ENCODE measurements around the gene RSAD2. TPM values are rescaled to one million over a fixed set of nuclear protein-coding genes. Genes with fewer than 3 reads are reported as not detected.

The RSAD2 gene
- total and polyA plus RNA-seq, 9 of the 15 experiments (the other 6 are each of a cell fraction or from before 2014, with no cell fraction given): 0.15 to 1.4 (median 0.28) TPM

DNA sequence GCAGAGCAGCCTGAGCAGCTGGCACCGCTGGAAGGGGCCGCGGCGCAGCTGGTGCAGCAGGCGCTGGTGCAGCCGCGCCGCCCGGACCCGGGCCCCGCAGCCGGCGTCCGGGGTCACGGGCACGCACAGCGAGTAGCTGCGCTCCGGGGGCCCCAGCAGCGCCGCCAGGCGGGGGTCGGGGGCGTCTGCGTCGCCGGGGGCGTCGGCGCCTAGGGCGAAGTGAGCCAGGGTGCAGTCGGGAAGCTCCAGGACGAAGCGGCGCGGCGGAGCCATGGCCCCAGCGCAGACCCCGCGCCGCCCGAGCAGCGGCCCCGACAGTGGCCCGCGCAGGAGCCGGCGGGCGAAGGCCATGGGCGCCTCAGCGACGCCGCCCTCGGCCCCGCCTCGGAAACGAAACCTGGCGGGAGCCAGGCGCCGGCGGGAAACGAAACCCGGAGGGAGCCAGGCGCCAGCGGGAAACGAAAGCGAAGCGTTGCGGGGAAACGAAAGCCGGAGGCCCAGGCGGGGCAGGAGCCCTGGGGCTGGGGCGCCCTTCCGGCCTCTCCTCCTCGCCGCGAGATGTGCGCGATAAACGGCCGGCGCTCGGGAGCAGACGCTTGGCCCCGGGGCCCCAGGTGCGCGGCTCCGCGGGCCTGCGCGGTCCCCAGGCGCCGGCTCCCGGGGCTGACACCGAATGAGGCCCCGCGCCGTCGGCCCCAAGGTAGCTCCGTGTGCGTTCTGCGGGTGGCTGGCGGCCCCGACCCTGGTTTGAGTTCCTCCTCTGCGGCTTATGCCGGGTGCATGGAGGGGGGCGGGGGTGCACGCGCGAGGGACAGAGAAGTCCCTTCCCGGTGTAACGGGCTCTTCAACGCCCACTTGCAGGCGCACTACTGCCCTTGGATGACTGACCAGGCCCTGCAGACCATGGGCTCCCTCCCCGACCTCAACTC lies 12.0 kb upstream of the RSAD2 start, which contains the start of gene CMPK2 (continued):
- TF ChIP-seq PHB (CRISPR knock-in tag; IDR thresholded peaks at IDR 0.05) (no peak), SREBF2 (CRISPR knock-in tag; IDR thresholded peaks at IDR 0.05) (no peak), NELFE (IDR thresholded peaks at IDR 0.05; ENCODE audit: insufficient read depth, insufficient read length) (no peak), ZNF699 (CRISPR knock-in tag; IDR thresholded peaks at IDR 0.05; ENCODE audit: insufficient replicate concordance) (no peak), NCOR1 (IDR thresholded peaks at IDR 0.05) (no peak), C11orf30 (IDR thresholded peaks at IDR 0.05; ENCODE audit: low read depth) (no peak), ZNF121 (CRISPR knock-in tag; conservative IDR thresholded peaks at IDR 0.05) (no peak), ZSCAN32 (CRISPR knock-in tag; IDR thresholded peaks at IDR 0.05) (no peak), LARP7 (IDR thresholded peaks at IDR 0.05) (no peak), HNRNPH1 (optimal IDR thresholded peaks at IDR 0.05; ENCODE audit: low read depth, low read length) (no peak), ZFP30 (CRISPR knock-in tag; IDR thresholded peaks at IDR 0.05; ENCODE audit: borderline replicate concordance) (no peak), TEAD1 (CRISPR knock-in tag; IDR thresholded peaks at IDR 0.05) (peak in 1 of 2 experiments; percentile 78; a peak in 2 of 4 replicates), MECOM (CRISPR knock-in tag; IDR thresholded peaks at IDR 0.05) (no peak), ZNF143 (CRISPR knock-in tag; IDR thresholded peaks at IDR 0.05) (no peak), POLR2AphosphoS5 (IDR thresholded peaks at IDR 0.05; ENCODE audit: control insufficient read depth, insufficient read depth, low read depth, low read length) (peak; percentile 32; the same call in 1 of the 2 replicates), NFE2L1 (tag; IDR thresholded peaks at IDR 0.05; ENCODE audit: borderline replicate concordance, low read depth) (no peak), NFXL1 (CRISPR knock-in tag; IDR thresholded peaks at IDR 0.05) (no peak), TAF15 (IDR thresholded peaks at IDR 0.05; ENCODE audit: low read depth, low read length) (no peak), ZNF76 (CRISPR knock-in tag; IDR thresholded peaks at IDR 0.05; ENCODE audit: borderline replicate concordance) (peak; percentile 57; the same call in 1 of the 2 replicates), LCOR (CRISPR knock-in tag; IDR thresholded peaks at IDR 0.05) (no peak), FOXK2 (conservative IDR thresholded peaks at IDR 0.05 in 1 of 2, IDR thresholded peaks at IDR 0.05 in 1 of 2; ENCODE audit: low read depth in 2 of 2) (no peak), SIN3A (IDR thresholded peaks at IDR 0.05; ENCODE audit: borderline replicate concordance in 2 of 2, control insufficient read depth in 1 of 2, low read depth in 2 of 2, low read length in 2 of 2) (peak in 1 of 2 experiments; percentile 10; a peak in 1 of 4 replicates)
- TF ChIP-seq, protein P1, sequence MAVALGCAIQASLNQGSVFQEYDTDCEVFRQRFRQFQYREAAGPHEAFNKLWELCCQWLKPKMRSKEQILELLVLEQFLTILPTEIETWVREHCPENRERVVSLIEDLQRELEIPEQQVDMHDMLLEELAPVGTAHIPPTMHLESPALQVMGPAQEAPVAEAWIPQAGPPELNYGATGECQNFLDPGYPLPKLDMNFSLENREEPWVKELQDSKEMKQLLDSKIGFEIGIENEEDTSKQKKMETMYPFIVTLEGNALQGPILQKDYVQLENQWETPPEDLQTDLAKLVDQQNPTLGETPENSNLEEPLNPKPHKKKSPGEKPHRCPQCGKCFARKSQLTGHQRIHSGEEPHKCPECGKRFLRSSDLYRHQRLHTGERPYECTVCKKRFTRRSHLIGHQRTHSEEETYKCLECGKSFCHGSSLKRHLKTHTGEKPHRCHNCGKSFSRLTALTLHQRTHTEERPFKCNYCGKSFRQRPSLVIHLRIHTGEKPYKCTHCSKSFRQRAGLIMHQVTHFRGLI (CRISPR knock-in tag; IDR thresholded peaks at IDR 0.05): no peak
- TF ChIP-seq, protein P2, sequence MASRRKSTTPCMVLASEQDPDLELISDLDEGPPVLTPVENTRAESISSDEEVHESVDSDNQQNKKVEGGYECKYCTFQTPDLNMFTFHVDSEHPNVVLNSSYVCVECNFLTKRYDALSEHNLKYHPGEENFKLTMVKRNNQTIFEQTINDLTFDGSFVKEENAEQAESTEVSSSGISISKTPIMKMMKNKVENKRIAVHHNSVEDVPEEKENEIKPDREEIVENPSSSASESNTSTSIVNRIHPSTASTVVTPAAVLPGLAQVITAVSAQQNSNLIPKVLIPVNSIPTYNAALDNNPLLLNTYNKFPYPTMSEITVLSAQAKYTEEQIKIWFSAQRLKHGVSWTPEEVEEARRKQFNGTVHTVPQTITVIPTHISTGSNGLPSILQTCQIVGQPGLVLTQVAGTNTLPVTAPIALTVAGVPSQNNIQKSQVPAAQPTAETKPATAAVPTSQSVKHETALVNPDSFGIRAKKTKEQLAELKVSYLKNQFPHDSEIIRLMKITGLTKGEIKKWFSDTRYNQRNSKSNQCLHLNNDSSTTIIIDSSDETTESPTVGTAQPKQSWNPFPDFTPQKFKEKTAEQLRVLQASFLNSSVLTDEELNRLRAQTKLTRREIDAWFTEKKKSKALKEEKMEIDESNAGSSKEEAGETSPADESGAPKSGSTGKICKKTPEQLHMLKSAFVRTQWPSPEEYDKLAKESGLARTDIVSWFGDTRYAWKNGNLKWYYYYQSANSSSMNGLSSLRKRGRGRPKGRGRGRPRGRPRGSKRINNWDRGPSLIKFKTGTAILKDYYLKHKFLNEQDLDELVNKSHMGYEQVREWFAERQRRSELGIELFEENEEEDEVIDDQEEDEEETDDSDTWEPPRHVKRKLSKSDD (conservative IDR thresholded peaks at IDR 0.05; ENCODE audit: low read length): no peak
